ENCODE results near the gene CUX1.

DNA sequence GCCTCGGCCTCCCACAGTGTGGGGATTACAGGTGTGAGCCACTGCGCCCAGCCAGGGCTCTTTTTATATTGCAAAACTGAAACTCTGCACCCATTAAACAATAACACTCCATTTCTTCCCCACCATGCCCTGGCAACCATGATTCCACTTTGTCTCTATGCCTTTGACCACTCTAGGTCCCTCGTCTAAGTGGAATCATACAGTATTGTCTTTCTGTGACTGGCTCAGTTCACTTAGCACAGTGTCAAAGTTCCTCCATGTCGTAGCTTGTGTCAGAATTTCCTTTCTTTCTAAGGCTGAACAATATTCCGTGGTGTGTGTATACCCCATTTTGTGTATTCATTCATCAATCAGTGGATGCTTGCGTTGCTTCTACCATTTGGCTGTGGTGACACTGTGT is 46.2 kb downstream of the CUX1 start:
- TF ChIP-seq RAD51 (IDR thresholded peaks at IDR 0.05), result no peak
- TF ChIP-seq SRF (IDR thresholded peaks at IDR 0.05; ENCODE audit: low read depth in 2 of 2, low read length in 2 of 2), result no peak
- TF ChIP-seq, protein P1, sequence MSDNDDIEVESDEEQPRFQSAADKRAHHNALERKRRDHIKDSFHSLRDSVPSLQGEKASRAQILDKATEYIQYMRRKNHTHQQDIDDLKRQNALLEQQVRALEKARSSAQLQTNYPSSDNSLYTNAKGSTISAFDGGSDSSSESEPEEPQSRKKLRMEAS (IDR thresholded peaks at IDR 0.05; ENCODE audit: low read depth, low read length), result no peak
- TF ChIP-seq RFX5 (IDR thresholded peaks at IDR 0.05; ENCODE audit: low read depth, low read length), result no peak
- TF ChIP-seq, protein P2, sequence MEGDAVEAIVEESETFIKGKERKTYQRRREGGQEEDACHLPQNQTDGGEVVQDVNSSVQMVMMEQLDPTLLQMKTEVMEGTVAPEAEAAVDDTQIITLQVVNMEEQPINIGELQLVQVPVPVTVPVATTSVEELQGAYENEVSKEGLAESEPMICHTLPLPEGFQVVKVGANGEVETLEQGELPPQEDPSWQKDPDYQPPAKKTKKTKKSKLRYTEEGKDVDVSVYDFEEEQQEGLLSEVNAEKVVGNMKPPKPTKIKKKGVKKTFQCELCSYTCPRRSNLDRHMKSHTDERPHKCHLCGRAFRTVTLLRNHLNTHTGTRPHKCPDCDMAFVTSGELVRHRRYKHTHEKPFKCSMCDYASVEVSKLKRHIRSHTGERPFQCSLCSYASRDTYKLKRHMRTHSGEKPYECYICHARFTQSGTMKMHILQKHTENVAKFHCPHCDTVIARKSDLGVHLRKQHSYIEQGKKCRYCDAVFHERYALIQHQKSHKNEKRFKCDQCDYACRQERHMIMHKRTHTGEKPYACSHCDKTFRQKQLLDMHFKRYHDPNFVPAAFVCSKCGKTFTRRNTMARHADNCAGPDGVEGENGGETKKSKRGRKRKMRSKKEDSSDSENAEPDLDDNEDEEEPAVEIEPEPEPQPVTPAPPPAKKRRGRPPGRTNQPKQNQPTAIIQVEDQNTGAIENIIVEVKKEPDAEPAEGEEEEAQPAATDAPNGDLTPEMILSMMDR (IDR thresholded peaks at IDR 0.05 in 2 of 3, conservative IDR thresholded peaks at IDR 0.05 in 1 of 3; ENCODE audit: control insufficient read depth in 2 of 3, extremely low read depth in 1 of 3, insufficient read depth in 1 of 3, low read depth in 3 of 3, low read length in 3 of 3), result no peak
